PC-9 (cell line): ENCODE measurements around the gene GATAD2A.

Experiments
- EZH2 ChIP-seq: fragments of 200-600 bp; sonication (generic); IDR thresholded peaks from 2 replicates; pipeline ENCODE4 v1.8.0; 2017; ENCODE audit warnings: antibody characterized with exemption, low read depth
- TF ChIP-seq, protein P1 (sequence below): fragments of 200-600 bp; sonication (generic); conservative IDR thresholded peaks from 2 replicates; pipeline ENCODE4 v1.6.1; 2017; ENCODE audit warnings: mixed run types, antibody characterized with exemption, mild to moderate bottlenecking, moderate library complexity

DNA sequence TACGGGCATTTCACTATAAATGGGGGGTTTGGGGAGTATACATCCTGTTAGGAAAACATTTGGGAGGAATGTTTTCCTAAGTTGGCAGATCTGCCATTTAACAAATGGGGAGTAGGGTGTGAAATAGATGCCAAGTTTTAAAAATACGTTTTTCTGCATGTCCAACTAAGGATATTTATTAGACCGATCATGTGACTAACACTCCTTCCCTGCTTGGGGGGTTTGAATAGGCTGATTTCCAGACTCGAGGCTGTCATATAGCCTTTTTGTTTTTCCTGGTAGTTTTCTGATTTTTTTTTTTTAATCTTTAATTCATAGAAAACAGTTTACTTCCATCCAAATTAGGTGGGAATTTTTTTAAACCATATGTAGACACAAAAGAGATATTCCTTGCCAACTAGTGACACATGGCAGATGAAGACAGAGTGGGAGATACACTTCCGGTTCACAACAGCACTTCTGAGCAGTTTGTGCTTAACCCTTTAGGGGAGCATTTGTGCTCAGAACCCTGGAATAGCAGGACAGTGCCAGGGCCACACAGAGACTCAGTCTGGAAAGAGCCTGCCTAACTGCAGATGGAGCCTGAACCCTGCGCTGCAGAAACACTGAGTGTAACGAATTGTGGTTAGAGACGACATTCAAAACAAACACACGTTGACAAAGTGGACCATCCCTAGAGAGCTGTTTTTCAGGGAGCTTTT lies 5.6 kb upstream of the GATAD2A start:
- TF ChIP-seq, protein P1, sequence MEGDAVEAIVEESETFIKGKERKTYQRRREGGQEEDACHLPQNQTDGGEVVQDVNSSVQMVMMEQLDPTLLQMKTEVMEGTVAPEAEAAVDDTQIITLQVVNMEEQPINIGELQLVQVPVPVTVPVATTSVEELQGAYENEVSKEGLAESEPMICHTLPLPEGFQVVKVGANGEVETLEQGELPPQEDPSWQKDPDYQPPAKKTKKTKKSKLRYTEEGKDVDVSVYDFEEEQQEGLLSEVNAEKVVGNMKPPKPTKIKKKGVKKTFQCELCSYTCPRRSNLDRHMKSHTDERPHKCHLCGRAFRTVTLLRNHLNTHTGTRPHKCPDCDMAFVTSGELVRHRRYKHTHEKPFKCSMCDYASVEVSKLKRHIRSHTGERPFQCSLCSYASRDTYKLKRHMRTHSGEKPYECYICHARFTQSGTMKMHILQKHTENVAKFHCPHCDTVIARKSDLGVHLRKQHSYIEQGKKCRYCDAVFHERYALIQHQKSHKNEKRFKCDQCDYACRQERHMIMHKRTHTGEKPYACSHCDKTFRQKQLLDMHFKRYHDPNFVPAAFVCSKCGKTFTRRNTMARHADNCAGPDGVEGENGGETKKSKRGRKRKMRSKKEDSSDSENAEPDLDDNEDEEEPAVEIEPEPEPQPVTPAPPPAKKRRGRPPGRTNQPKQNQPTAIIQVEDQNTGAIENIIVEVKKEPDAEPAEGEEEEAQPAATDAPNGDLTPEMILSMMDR: no peak
- TF ChIP-seq EZH2: no peak
